DOHH2 (cell line): ENCODE measurements around the gene CERS6.

Experiments used
- EZH2phosphoT487 ChIP-seq: fragments of 200-600 bp; sonication (generic); IDR thresholded peaks from 2 replicates; pipeline ENCODE4 v1.6.1; 2017; ENCODE audit warnings: borderline replicate concordance, mild to moderate bottlenecking, antibody characterized with exemption, low read length, moderate library complexity, mixed read lengths
- TF ChIP-seq, protein P1 (sequence below): fragments of 200-600 bp; sonication (generic); IDR thresholded peaks from one replicate; pipeline ENCODE4 v1.5.1; 2014; ENCODE audit warnings: antibody characterized with exemption, mild to moderate bottlenecking, low read depth, low read length; ENCODE audit not compliant: poor library complexity, severe bottlenecking

DNA sequence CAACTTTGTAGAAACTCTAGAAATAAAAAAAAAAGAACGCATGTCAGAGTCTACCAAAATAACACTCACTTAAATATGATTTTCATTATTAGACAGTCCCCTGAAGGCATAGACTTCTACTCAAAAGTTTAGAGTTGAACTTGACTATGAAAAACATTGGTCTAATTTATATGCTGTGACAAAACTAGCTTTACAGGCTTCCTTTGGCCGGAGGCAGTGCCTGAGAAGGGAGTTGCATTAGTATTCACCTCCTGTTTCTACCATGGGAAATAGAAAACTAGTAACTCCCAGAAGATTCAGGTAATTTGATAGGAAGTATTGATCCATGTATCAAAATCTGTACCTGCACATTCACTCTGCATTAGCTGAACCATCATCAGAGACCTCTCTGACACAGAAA is 182.9 kb downstream of the CERS6 start:
- TF ChIP-seq, protein P1, sequence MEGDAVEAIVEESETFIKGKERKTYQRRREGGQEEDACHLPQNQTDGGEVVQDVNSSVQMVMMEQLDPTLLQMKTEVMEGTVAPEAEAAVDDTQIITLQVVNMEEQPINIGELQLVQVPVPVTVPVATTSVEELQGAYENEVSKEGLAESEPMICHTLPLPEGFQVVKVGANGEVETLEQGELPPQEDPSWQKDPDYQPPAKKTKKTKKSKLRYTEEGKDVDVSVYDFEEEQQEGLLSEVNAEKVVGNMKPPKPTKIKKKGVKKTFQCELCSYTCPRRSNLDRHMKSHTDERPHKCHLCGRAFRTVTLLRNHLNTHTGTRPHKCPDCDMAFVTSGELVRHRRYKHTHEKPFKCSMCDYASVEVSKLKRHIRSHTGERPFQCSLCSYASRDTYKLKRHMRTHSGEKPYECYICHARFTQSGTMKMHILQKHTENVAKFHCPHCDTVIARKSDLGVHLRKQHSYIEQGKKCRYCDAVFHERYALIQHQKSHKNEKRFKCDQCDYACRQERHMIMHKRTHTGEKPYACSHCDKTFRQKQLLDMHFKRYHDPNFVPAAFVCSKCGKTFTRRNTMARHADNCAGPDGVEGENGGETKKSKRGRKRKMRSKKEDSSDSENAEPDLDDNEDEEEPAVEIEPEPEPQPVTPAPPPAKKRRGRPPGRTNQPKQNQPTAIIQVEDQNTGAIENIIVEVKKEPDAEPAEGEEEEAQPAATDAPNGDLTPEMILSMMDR, result no peak
- no peak for TF ChIP-seq EZH2phosphoT487
